DMS79 (cell line): ENCODE measurements around the gene CDC37L1.

Experiments
- DNase-seq: peaks from one replicate; lab custom pipeline; 2025; lab: John Stamatoyannopoulos, UW

Gene CDC37L1

DNA sequence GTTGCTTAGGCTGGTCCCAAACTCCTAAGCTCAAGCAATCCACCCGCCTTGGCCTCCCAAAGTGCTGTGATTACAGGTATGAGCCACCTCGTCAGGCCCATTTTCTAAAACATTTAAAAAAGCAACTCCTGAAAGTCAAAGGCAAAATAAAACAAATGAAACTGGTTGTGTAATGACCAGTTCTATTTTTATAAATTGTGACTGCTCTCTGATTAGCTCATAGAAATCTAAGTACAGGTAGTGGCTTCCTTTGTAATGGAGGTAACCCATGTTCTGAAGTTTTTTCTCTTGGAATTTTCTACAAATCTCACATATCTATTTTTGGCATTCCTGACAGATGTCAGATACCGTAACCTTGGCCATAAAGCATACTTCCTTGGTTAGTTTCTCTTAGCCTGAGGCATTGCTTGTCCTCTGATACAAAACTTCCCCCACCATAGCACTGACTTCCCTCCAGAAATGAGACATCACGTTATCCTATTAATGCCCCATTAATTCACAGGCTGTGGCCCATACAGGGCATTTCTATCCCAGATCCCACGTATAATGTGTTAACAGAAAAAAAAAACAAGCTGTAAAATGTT, 75.7 kb downstream of the CDC37L1 start:
- no peak for DNase-seq

DNA sequence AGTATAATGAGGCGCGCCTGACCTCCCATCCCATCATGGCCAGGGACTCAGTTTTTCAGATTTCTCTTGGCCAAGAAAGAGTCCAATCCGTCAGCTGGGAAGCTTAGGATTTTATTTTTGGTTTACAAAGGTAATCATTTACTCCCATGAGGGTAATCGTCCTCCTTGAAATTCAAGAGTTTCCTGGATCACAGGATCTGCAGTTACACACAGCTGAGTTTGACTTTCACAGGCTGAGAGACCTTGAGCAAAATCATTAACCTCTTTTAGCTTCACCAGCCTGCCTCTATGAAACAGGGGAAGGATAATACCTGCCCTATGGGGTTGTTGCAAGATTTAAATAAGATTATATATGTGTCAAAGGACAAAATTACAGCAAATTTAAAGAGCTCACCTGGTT, 77.1 kb downstream of the CDC37L1 start:
- no peak for DNase-seq
